GM18951 (cell line): ENCODE measurements around the gene COL4A2.
"Not testable (repeated sequence)": the region's sequence is repeated elsewhere in the genome, so short reads cannot be mapped to it uniquely, and the experiment has no call there.

Experiments used
- POLR2A ChIP-seq: IDR thresholded peaks from 4 replicates; pipeline ENCODE4 v1.6.1; 2011; ENCODE audit warnings: mild to moderate bottlenecking; ENCODE audit not compliant: insufficient read length, insufficient read depth; ENCODE audit errors: extremely low read depth
- in situ Hi-C: fragments of 300-500 bp; cut with MboI; formaldehyde crosslinking; loops from one replicate; pipeline ENCODE4 v1.12.0; 2022; ENCODE audit warnings: low sequenced_read_pairs, mixed read lengths, inconsistent platforms; ENCODE audit not compliant: unreplicated experiment

COL4A2 gene

DNA sequence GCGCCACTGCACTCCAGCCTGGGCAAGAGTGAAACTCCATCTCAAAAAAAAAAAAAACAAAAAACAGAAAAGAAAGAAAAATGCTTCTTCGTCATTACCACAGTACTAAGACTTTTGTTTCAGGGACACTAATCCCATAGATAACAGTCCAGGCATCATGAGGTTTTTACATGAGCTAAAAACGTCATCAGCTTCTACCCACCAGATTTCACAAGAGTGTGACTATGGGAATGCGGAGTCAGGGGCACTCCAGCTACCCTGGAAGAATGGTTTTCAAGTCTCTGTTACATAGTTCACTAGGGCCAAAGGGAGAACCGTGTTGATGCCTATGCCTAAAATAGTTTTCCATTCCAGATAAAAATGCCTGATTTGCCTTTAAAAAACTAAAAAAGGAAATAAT lies 221.3 kb downstream of the COL4A2 start:
- in situ Hi-C loops: no loop called here
- TF ChIP-seq POLR2A: no peak

GRCh38 chr13:110528911-110529310 lies 221.8 kb downstream of the COL4A2 start:
- in situ Hi-C loops: no loop called here
- TF ChIP-seq POLR2A: no peak

- TF ChIP-seq POLR2A: no peak
- in situ Hi-C loops: no loop called here
Measured at GRCh38 chr13:110529522-110530311, 222.6 kb downstream of the COL4A2 start.

DNA sequence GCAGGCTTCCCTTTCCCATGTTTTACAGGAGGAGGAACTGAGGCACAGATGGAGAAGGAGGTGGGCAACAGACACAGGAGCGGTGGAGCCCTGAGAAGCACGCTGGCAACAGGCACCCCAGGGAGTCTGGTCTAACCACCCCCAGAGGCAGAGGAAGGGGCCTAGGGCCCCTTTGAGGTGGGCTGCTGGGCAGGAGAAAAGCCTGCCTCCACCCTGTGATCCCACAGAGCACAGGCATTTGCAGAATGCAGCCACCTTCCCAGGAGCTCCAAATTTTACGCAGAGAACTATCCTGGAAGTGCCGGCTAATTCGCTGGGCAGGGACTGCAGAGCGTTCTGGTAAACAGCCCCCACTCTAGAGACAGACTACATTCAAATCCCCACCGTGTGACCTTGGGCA lies 224.0 kb downstream of the COL4A2 start:
- in situ Hi-C loops: no loop called here
- no peak for TF ChIP-seq POLR2A

- in situ Hi-C loops: no loop called here
- no peak for TF ChIP-seq POLR2A
Measured at GRCh38 chr13:110531671-110532083, 224.6 kb downstream of the COL4A2 start.

DNA sequence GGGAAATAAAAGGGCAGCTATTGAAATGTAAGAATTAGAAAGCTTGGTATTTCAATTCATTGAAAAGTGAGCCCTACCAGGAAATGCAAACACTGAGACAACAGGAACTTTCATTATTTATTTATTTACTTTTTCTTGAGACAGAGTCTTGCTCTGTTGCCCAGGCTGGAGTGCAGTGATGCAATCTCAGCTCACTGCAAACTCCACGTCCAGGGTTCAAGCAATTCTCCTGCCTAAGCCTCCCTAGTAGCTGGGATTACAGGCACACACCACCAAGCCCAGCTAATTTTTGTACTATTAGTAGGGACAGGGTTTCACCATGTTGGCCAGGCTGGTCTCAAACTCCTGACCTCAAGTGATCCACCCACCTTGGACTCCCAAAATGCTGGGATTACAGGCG lies 225.2 kb downstream of the COL4A2 start:
- in situ Hi-C loops: not testable (repeated sequence)

DNA sequence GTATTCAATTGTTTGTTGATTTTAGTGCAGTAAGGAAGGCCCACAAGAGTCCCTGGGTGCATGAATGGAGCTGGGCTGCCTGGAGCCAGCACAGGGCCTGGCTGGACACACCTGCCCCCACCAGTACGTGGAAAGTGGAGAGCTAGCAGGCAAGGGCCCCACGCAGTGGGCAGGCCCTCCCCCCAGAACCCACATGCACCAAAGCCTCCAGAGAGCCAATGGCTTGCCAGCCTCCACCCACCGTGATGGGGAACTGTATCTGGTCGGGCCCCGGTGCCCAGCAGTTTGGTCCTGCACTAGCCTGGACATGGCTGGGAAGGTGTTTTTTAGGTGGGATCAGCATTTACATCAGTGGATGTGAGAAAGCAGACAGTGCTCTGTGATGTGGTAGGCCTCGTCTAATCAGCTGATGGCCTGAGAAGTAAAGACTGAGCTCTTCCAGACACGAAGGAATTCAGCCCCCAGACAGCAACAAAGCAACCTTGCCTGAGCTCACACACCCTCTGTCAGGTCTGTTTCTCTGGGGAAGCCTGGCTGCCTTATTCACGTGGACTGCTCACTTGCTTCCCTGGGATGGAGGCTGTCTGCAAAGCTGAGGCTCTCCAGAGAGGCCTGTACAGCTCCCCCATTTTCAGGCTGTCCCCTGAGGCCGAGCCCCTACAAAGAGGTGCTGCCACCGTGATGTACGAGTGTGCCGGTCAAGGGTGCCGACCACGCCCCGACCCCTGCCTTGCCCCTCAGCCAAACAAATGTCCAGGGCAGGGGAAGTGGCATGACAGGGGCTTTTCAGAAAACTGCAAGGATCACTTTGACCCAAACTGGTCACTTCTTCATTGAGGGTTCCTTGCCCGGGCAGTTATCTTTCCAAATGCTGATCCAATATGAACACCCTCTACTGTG lies 226.9 kb downstream of the COL4A2 start:
- in situ Hi-C loops: no loop called here
- TF ChIP-seq POLR2A: no peak

DNA sequence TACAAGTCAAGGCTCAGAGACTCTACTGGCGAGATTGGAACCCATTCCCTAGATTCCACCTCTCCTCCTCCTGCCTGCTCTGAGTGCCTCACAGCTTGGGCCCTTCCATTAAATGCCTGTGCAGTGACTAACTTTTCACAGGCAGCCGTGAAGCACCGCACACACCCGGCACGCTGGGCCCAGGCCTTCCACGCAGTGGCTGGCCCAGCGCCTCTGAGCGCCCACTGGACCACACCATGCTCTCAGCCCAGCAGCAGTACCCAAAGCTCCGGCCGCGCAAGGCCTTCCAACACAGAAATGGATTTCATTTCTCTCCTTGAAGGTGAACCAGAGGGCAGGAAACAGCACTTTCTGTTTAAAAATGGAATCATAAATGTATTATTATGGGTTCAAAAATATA lies 228.4 kb downstream of the COL4A2 start:
- no peak for TF ChIP-seq POLR2A
- in situ Hi-C loops: no loop called here

- in situ Hi-C loops: no loop called here
- no peak for TF ChIP-seq POLR2A
Measured at GRCh38 chr13:110536006-110536693, 229.1 kb downstream of the COL4A2 start.

- in situ Hi-C loops: no loop called here
Measured at GRCh38 chr13:110538632-110539031, 231.5 kb downstream of the COL4A2 start.

GRCh38 chr13:110539894-110540293 lies 232.8 kb downstream of the COL4A2 start:
- in situ Hi-C loops: no loop called here
- TF ChIP-seq POLR2A: no peak

More at GRCh38 chr13:110538632-110539031, 231.5 kb downstream of the COL4A2 start:
- TF ChIP-seq POLR2A: no peak

- no peak for TF ChIP-seq POLR2A
- in situ Hi-C loops: no loop called here
Measured at GRCh38 chr13:110540871-110541525, 233.9 kb downstream of the COL4A2 start.

DNA sequence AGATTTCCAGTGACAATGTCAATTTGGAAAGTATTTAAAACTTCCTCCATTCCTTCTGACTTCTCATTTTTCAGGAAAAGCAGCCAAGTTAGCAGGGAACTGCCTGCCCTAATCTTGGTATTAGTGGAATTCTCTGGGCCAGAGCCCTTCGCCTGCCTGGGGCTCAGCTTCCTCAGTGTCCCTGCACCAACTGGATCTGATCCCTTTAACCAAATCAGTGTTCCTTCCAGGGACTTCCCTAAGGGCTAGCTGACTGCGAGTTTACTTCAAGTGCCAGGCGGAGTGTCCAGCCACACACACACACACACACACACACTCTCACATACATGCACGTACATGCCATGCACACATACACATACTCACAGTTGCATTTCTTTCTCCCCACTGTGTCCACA lies 234.4 kb downstream of the COL4A2 start:
- in situ Hi-C loops: no loop called here
- no peak for TF ChIP-seq POLR2A
